LoVo (cell line): ENCODE results near the gene GIMAP2.
A peak's percentile ranks its signal among the peaks of the same experiment; 100 is the strongest.
"Not testable (repeated sequence)": the region's sequence is repeated elsewhere in the genome, so short reads cannot be mapped to it uniquely, and the experiment has no call there.

ENCODE experiments used
- DNase-seq: peaks from one replicate; pipeline ENCODE4 v3.0.0-alpha.2; 2016; ENCODE audit warnings: low spot score

Gene GIMAP2

GRCh38 chr7:150676854-150677253, 8.7 kb upstream of the GIMAP2 start:
- DNase-seq = not testable (repeated sequence)

- not testable (repeated sequence) for DNase-seq
Observed at GRCh38 chr7:150678601-150679000, 6.9 kb upstream of the GIMAP2 start.

GRCh38 chr7:150680364-150680763, 5.1 kb upstream of the GIMAP2 start:
- DNase-seq = not testable (repeated sequence)

- DNase-seq = no peak
Observed at GRCh38 chr7:150686030-150686631, 625 bp downstream of the GIMAP2 start.

GRCh38 chr7:150688630-150689029, 3.1 kb downstream of the GIMAP2 start:
- DNase-seq = no peak

GRCh38 chr7:150695654-150696053, 10.1 kb downstream of the GIMAP2 start:
- no peak for DNase-seq

- DNase-seq = no peak
Observed at GRCh38 chr7:150703209-150703608, 17.7 kb downstream of the GIMAP2 start.

GRCh38 chr7:150715293-150715692, 29.8 kb downstream of the GIMAP2 start:
- DNase-seq = no peak

GRCh38 chr7:150715738-150716137, 30.2 kb downstream of the GIMAP2 start:
- no peak for DNase-seq

- DNase-seq = no peak
Observed at GRCh38 chr7:150716368-150716767, 30.9 kb downstream of the GIMAP2 start, which contains the start of gene GIMAP1. GIMAP1 (plus strand) TSS chr7:150716613; CDS start chr7:150719048, 2,435 bp downstream.

- no peak for DNase-seq
Observed at GRCh38 chr7:150716939-150717338, 31.4 kb downstream of the GIMAP2 start.

GRCh38 chr7:150717814-150718420, 32.4 kb downstream of the GIMAP2 start:
- DNase-seq = no peak

GRCh38 chr7:150719436-150719835, 33.9 kb downstream of the GIMAP2 start:
- DNase-seq = no peak

- no peak for DNase-seq
Observed at GRCh38 chr7:150719960-150720891, 34.7 kb downstream of the GIMAP2 start.

GRCh38 chr7:150721970-150722373, 36.5 kb downstream of the GIMAP2 start:
- no peak for DNase-seq

GRCh38 chr7:150722431-150722931, 37.0 kb downstream of the GIMAP2 start:
- DNase-seq = no peak

- DNase-seq = no peak
Observed at GRCh38 chr7:150723467-150723866, 38.0 kb downstream of the GIMAP2 start.

GRCh38 chr7:150727381-150727780, 41.9 kb downstream of the GIMAP2 start:
- DNase-seq = peak; percentile 20

GRCh38 chr7:150728011-150728410, 42.5 kb downstream of the GIMAP2 start:
- no peak for DNase-seq

GRCh38 chr7:150728609-150729008, 43.1 kb downstream of the GIMAP2 start:
- DNase-seq = no peak

GRCh38 chr7:150731916-150732315, 46.4 kb downstream of the GIMAP2 start:
- no peak for DNase-seq

- DNase-seq = no peak
Observed at GRCh38 chr7:150732786-150733481, 47.4 kb downstream of the GIMAP2 start.
